Hepatocyte (in vitro differentiated cells): Measurements from ENCODE around the gene ZSWIM2.

Experiments
- CTCF ChIP-seq: fragments of 200-600 bp; sonication (generic); IDR thresholded peaks from 2 replicates; pipeline ENCODE4 v1.5.1; 2016; ENCODE audit warnings: antibody characterized with exemption, mild to moderate bottlenecking; ENCODE audit not compliant: poor library complexity
- EZH2 ChIP-seq: fragments of 200-600 bp; sonication (generic); IDR thresholded peaks from 2 replicates; pipeline ENCODE4 v1.6.1; 2016; ENCODE audit warnings: antibody characterized with exemption, mild to moderate bottlenecking, borderline replicate concordance

GRCh38 chr2:186871881-186872280 lies 22.9 kb upstream of the ZSWIM2 start:
- TF ChIP-seq EZH2 (no peak), CTCF (no peak)
